SK-N-MC (cell line): ENCODE results near the gene TSPAN19.

ENCODE experiments used
- EZH2 ChIP-seq: fragments of 200-600 bp; sonication (generic); IDR thresholded peaks from one replicate; pipeline ENCODE4 v1.6.1; 2017; ENCODE audit warnings: antibody characterized with exemption
- FOXP2 ChIP-seq: optimal IDR thresholded peaks from 2 replicates; pipeline ENCODE3; 2011; ENCODE audit warnings: mild to moderate bottlenecking, moderate library complexity; ENCODE audit not compliant: insufficient read depth; ENCODE audit errors: extremely low read length, control extremely low read depth
- POLR2AphosphoS5 ChIP-seq: IDR thresholded peaks from 2 replicates; pipeline ENCODE4 v1.6.1; 2012; ENCODE audit warnings: mild to moderate bottlenecking, low read depth, low read length, borderline replicate concordance

- TF ChIP-seq POLR2AphosphoS5 (no peak), EZH2 (no peak), FOXP2 (no peak)
Measured at GRCh38 chr12:85085066-85085465, 49.0 kb upstream of the TSPAN19 start.
